ENCODE measurements around the gene TAS2R60.

Gene TAS2R60

DNA sequence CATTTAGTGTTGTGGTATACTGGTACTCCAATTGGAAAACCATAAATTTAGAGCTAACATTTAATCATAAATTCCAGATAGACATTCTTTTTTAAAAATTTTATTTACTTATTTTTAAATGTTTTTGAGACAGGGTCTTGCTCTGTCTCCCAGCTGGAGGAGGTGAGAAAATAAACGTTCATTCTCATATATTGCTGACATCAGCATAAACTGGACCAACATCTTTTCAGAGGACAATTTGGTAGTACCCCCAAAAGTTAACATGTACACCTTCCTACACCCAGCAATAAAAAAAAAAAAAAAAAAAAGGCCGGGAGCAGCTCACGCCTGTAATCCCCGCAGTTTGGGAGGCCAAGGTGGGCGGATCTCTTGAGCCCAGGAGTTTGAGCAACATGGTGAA is 5.2 kb downstream of the TAS2R60 start:
- H3K4me2 ChIP-seq (ENCODE audit: low read length), result no peak overlapping the region
- peaks cover 4% of the 10 kb centered on the region for H3K4me1 ChIP-seq (ENCODE audit: control insufficient read depth, insufficient read depth, low read length)
- no peaks in the 10 kb centered on the region for H3K36me3 ChIP-seq (ENCODE audit: insufficient read depth, low read length)
- no peak overlapping the region for H3K9ac ChIP-seq (ENCODE audit: low read depth, low read length)
- H3K27me3 ChIP-seq (ENCODE audit: control insufficient read depth, insufficient read depth, low read length), result peaks cover 27% of the 10 kb centered on the region
- no peak overlapping the region for H3K4me3 ChIP-seq (ENCODE audit: low read length)
- H3K9me3 ChIP-seq (replicated peaks; ENCODE audit: low read length), result no peaks in the 10 kb centered on the region

DNA sequence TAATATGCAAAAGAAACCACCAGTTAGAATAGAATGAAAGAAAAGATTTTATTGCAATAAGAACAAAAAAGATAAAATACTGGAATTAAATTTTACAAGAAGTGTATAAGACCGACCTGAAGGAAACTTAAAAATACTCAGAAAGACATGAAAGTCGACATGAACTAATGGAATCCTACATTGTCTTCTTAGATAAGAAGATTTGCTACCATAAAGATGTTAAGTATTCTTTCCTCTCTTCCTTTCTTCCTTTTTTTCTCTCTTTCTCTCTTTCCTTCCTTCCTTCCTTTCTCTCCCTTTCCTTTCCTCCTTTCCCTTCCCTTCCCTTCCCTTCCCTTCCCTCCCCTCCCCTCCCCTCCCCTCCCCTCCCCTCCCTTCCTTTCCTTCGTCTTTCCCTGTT is 6.5 kb downstream of the TAS2R60 start:
- H3K9ac ChIP-seq (ENCODE audit: low read depth, low read length), result no peak overlapping the region
- no peaks in the 10 kb centered on the region for H3K36me3 ChIP-seq (ENCODE audit: insufficient read depth, low read length)
- no peak overlapping the region for H3K4me2 ChIP-seq (ENCODE audit: low read length)
- no peak overlapping the region for H3K4me3 ChIP-seq (ENCODE audit: low read length)
- H3K27me3 ChIP-seq (ENCODE audit: control insufficient read depth, insufficient read depth, low read length), result peaks cover 17% of the 10 kb centered on the region
- no peaks in the 10 kb centered on the region for H3K9me3 ChIP-seq (replicated peaks; ENCODE audit: low read length)
- H3K4me1 ChIP-seq (ENCODE audit: control insufficient read depth, insufficient read depth, low read length), result peaks cover 4% of the 10 kb centered on the region

DNA sequence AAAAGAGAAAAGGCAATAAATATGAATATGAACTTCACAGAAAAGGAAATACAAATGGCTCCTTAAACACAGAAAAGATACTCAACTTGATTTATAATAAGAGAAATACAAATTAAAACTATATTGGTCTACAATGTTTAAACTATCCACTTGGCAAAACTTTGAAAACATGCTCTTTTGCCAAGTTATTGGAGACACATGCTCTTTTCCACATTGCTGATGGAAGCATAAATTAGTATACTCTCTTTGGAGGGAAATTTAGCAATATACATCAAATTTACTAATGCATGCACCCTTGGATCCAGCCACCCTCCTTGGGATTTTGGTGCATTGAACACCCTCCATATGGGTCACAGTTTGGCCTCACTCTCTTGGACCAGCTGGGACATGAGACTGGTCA is 7.9 kb downstream of the TAS2R60 start:
- Histone ChIP-seq H3K27me3 (ENCODE audit: control insufficient read depth, insufficient read depth, low read length) (peaks cover 4% of the 10 kb centered on the region), H3K9me3 (replicated peaks; ENCODE audit: low read length) (no peaks in the 10 kb centered on the region), H3K4me3 (ENCODE audit: low read length) (no peak overlapping the region), H3K36me3 (ENCODE audit: insufficient read depth, low read length) (no peaks in the 10 kb centered on the region), H3K4me2 (ENCODE audit: low read length) (no peak overlapping the region), H3K9ac (ENCODE audit: low read depth, low read length) (no peak overlapping the region), H3K4me1 (ENCODE audit: control insufficient read depth, insufficient read depth, low read length) (peaks cover 4% of the 10 kb centered on the region)

- no peaks in the 10 kb centered on the region for H3K9me3 ChIP-seq (replicated peaks; ENCODE audit: low read length)
- H3K27me3 ChIP-seq (ENCODE audit: control insufficient read depth, insufficient read depth, low read length), result no peaks in the 10 kb centered on the region
- peaks cover 10% of the 10 kb centered on the region for H3K4me1 ChIP-seq (ENCODE audit: control insufficient read depth, insufficient read depth, low read length)
- no peak overlapping the region for H3K9ac ChIP-seq (ENCODE audit: low read depth, low read length)
- H3K36me3 ChIP-seq (ENCODE audit: insufficient read depth, low read length), result no peaks in the 10 kb centered on the region
- H3K4me3 ChIP-seq (ENCODE audit: low read length), result no peak overlapping the region
- H3K4me2 ChIP-seq (ENCODE audit: low read length), result no peak overlapping the region
These were observed 8.5 kb downstream of the TAS2R60 start for GRCh38 chr7:143451746-143452145.

- peaks cover 17% of the 10 kb centered on the region for H3K4me1 ChIP-seq (ENCODE audit: control insufficient read depth, insufficient read depth, low read length)
These were observed 9.2 kb downstream of the TAS2R60 start for GRCh38 chr7:143452495-143452894.

DNA sequence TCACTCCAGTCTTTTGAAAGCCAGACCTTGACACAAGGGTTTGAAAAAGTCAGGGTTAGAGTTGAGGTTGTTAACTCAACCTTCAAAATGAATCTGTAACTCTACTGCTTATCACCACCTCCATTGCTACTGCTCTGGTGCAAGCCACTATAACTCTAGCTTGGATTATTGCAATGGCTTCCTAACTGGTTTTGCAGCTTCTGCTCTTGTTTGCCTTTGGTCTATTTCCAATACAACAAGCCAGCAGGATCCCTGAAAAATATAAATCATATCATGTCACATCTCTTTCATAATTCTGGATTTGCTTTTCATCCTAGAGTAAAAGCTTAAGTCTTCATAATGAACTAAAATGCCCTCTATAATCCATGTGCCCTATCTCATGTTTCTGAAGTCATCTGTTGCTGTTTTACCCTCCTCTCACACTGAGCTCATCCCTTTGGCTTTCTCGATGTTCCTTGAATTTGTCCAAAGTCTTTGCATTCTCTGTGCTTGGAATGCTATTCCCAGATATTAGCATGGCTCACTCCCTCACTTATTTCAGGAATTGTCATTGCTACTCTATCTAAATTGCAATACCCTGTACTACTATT is 10.9 kb downstream of the TAS2R60 start:
- peaks cover 28% of the 10 kb centered on the region for H3K4me1 ChIP-seq (ENCODE audit: control insufficient read depth, insufficient read depth, low read length)
- no peaks in the 10 kb centered on the region for H3K27me3 ChIP-seq (ENCODE audit: control insufficient read depth, insufficient read depth, low read length)
- H3K9ac ChIP-seq (ENCODE audit: low read depth, low read length), result no peak overlapping the region
- H3K4me3 ChIP-seq (ENCODE audit: low read length), result no peak overlapping the region
- no peak overlapping the region for H3K4me2 ChIP-seq (ENCODE audit: low read length)
- H3K36me3 ChIP-seq (ENCODE audit: insufficient read depth, low read length), result no peaks in the 10 kb centered on the region
- H3K9me3 ChIP-seq (replicated peaks; ENCODE audit: low read length), result no peaks in the 10 kb centered on the region

More at GRCh38 chr7:143452495-143452894, 9.2 kb downstream of the TAS2R60 start:
- H3K9ac ChIP-seq (ENCODE audit: low read depth, low read length), result no peak overlapping the region
- no peaks in the 10 kb centered on the region for H3K27me3 ChIP-seq (ENCODE audit: control insufficient read depth, insufficient read depth, low read length)
- no peaks in the 10 kb centered on the region for H3K9me3 ChIP-seq (replicated peaks; ENCODE audit: low read length)
- no peaks in the 10 kb centered on the region for H3K36me3 ChIP-seq (ENCODE audit: insufficient read depth, low read length)
- H3K4me3 ChIP-seq (ENCODE audit: low read length), result no peak overlapping the region
- H3K4me2 ChIP-seq (ENCODE audit: low read length), result no peak overlapping the region

- Histone ChIP-seq H3K27me3 (ENCODE audit: control insufficient read depth, insufficient read depth, low read length) (no peaks in the 10 kb centered on the region), H3K9ac (ENCODE audit: low read depth, low read length) (no peak overlapping the region), H3K4me2 (ENCODE audit: low read length) (no peak overlapping the region), H3K9me3 (replicated peaks; ENCODE audit: low read length) (no peaks in the 10 kb centered on the region), H3K36me3 (ENCODE audit: insufficient read depth, low read length) (no peaks in the 10 kb centered on the region), H3K4me3 (ENCODE audit: low read length) (no peak overlapping the region), H3K4me1 (ENCODE audit: control insufficient read depth, insufficient read depth, low read length) (peaks cover 28% of the 10 kb centered on the region)
These were observed 12.2 kb downstream of the TAS2R60 start for GRCh38 chr7:143455491-143455890.

- H3K4me1 ChIP-seq (ENCODE audit: control insufficient read depth, insufficient read depth, low read length), result peaks cover 28% of the 10 kb centered on the region
- H3K4me2 ChIP-seq (ENCODE audit: low read length), result no peak overlapping the region
- H3K4me3 ChIP-seq (ENCODE audit: low read length), result no peak overlapping the region
- H3K9ac ChIP-seq (ENCODE audit: low read depth, low read length), result no peak overlapping the region
- no peaks in the 10 kb centered on the region for H3K9me3 ChIP-seq (replicated peaks; ENCODE audit: low read length)
- H3K36me3 ChIP-seq (ENCODE audit: insufficient read depth, low read length), result no peaks in the 10 kb centered on the region
- H3K27me3 ChIP-seq (ENCODE audit: control insufficient read depth, insufficient read depth, low read length), result no peaks in the 10 kb centered on the region
These were observed 12.7 kb downstream of the TAS2R60 start for GRCh38 chr7:143455942-143456341.

DNA sequence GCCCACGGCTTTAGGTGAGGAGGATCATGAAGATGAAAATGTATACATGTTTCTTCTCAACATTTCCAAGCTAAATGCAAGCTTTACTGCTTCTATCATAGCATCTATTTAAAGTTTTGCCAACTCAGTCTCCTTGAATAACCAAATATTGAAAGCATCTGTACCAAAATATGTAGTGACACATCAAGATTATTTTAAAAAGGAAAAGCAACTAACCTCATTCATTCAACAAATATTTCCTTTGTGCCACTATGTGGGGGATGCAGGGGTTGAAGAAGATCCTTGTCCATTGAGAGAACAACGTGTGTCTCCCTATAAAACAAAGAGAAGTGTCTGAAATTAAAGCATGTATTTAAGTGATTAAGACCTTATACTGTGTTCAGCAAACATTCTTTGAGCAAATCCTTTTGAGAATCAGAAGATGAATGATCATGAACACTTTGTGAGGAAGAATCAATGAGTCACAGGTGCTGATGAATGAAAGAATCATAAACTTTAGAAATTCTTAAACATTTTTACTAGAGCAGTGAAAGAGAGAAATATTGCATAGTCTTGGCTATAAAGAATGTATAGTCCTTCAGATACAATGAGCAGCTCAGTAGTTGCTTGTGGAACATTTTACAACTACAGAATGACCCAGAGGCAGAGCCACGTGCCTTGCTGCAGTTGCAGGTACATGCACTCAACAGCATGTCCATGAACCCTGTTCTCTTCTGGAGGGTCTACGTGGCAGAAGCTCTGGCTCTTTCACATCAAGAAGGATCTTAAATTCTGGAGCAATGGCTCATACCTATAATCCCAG is 13.9 kb downstream of the TAS2R60 start:
- Histone ChIP-seq H3K4me3 (ENCODE audit: low read length) (no peak overlapping the region), H3K9me3 (replicated peaks; ENCODE audit: low read length) (no peaks in the 10 kb centered on the region), H3K4me2 (ENCODE audit: low read length) (peak overlapping the region; percentile 56), H3K4me1 (ENCODE audit: control insufficient read depth, insufficient read depth, low read length) (peaks cover 28% of the 10 kb centered on the region), H3K9ac (ENCODE audit: low read depth, low read length) (no peak overlapping the region), H3K27me3 (ENCODE audit: control insufficient read depth, insufficient read depth, low read length) (no peaks in the 10 kb centered on the region), H3K36me3 (ENCODE audit: insufficient read depth, low read length) (no peaks in the 10 kb centered on the region)

- Histone ChIP-seq H3K36me3 (ENCODE audit: insufficient read depth, low read length) (no peaks in the 10 kb centered on the region), H3K27me3 (ENCODE audit: control insufficient read depth, insufficient read depth, low read length) (no peaks in the 10 kb centered on the region), H3K4me2 (ENCODE audit: low read length) (no peak overlapping the region), H3K9me3 (replicated peaks; ENCODE audit: low read length) (no peaks in the 10 kb centered on the region), H3K4me3 (ENCODE audit: low read length) (no peak overlapping the region), H3K4me1 (ENCODE audit: control insufficient read depth, insufficient read depth, low read length) (peaks cover 25% of the 10 kb centered on the region), H3K9ac (ENCODE audit: low read depth, low read length) (no peak overlapping the region)
These were observed 15.0 kb downstream of the TAS2R60 start for GRCh38 chr7:143458263-143458662.

GRCh38 chr7:143458681-143459080 is 15.4 kb downstream of the TAS2R60 start:
- no peak overlapping the region for H3K4me2 ChIP-seq (ENCODE audit: low read length)
- H3K36me3 ChIP-seq (ENCODE audit: insufficient read depth, low read length), result no peaks in the 10 kb centered on the region
- H3K4me3 ChIP-seq (ENCODE audit: low read length), result no peak overlapping the region
- H3K27me3 ChIP-seq (ENCODE audit: control insufficient read depth, insufficient read depth, low read length), result no peaks in the 10 kb centered on the region
- peaks cover 25% of the 10 kb centered on the region for H3K4me1 ChIP-seq (ENCODE audit: control insufficient read depth, insufficient read depth, low read length)
- H3K9me3 ChIP-seq (replicated peaks; ENCODE audit: low read length), result no peaks in the 10 kb centered on the region
- no peak overlapping the region for H3K9ac ChIP-seq (ENCODE audit: low read depth, low read length)

DNA sequence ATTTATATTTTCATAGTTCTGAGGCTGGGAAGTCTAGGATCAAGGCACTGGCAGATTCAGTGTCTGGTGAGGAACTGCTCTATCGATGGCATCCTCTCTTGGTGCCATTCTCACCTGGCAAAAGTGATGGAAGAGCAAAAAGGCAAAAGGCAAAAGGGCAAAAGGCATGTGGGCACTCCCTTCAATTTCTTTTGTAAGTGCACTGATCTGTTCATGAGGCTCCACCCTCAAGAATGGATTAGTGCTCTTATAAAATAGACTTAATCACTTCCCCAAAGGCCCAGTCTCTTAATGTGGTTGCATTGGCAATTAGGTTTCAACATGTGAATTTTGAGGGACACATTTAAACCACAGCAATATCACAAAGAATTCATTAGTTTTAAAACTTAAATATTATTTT is 16.1 kb downstream of the TAS2R60 start:
- no peak overlapping the region for H3K9ac ChIP-seq (ENCODE audit: low read depth, low read length)

More for the DNA sequence above, 16.1 kb downstream of the TAS2R60 start:
- no peaks in the 10 kb centered on the region for H3K27me3 ChIP-seq (ENCODE audit: control insufficient read depth, insufficient read depth, low read length)
- no peaks in the 10 kb centered on the region for H3K9me3 ChIP-seq (replicated peaks; ENCODE audit: low read length)
- H3K36me3 ChIP-seq (ENCODE audit: insufficient read depth, low read length), result no peaks in the 10 kb centered on the region
- peaks cover 25% of the 10 kb centered on the region for H3K4me1 ChIP-seq (ENCODE audit: control insufficient read depth, insufficient read depth, low read length)
- H3K4me2 ChIP-seq (ENCODE audit: low read length), result no peak overlapping the region
- no peak overlapping the region for H3K4me3 ChIP-seq (ENCODE audit: low read length)
